Neuronal stem cell (in vitro differentiated cells): Measurements from ENCODE around the gene RBPJL.

Experiments used
- DNase-seq: peaks from one replicate; pipeline ENCODE4 v3.0.0-alpha.2; 2013; ENCODE audit warnings: low spot score
- H2AFZ ChIP-seq: one replicate; pipeline ENCODE4 v1.6.1; 2013; ENCODE audit warnings: mild to moderate bottlenecking, low read length, inconsistent platforms
- H2AK5ac ChIP-seq: 2 replicates; pipeline ENCODE4 v1.6.1; 2013; ENCODE audit warnings: low read depth, mild to moderate bottlenecking, inconsistent platforms, low read length, moderate library complexity, mixed read lengths
- H2BK120ac ChIP-seq: 2 replicates; pipeline ENCODE4 v1.6.1; 2013; ENCODE audit warnings: low read depth, mild to moderate bottlenecking, inconsistent platforms, low read length, moderate library complexity, mixed read lengths
- H2BK12ac ChIP-seq: one replicate; pipeline ENCODE4 v1.6.1; 2013; ENCODE audit warnings: low read length, inconsistent platforms
- H2BK15ac ChIP-seq: 2 replicates; pipeline ENCODE4 v1.6.1; 2013; ENCODE audit warnings: mild to moderate bottlenecking, low read length, inconsistent platforms, mixed read lengths
- H2BK5ac ChIP-seq: one replicate; pipeline ENCODE4 v1.6.1; 2013; ENCODE audit warnings: inconsistent platforms, mild to moderate bottlenecking, low read length, moderate library complexity
- H3K14ac ChIP-seq: one replicate; pipeline ENCODE4 v1.6.1; 2013; ENCODE audit warnings: low read length, inconsistent platforms
- H3K18ac ChIP-seq: 2 replicates; pipeline ENCODE4 v1.6.1; 2013; ENCODE audit warnings: low read length, inconsistent platforms
- H3K23ac ChIP-seq: 2 replicates; pipeline ENCODE4 v1.6.1; 2013; ENCODE audit warnings: low read depth, mild to moderate bottlenecking, mixed read lengths, low read length, inconsistent platforms; ENCODE audit not compliant: poor library complexity
- H3K27ac ChIP-seq: replicated peaks from 3 replicates; pipeline ENCODE4 v1.5.1; 2013; ENCODE audit warnings: low read length, inconsistent platforms
- H3K27me3 ChIP-seq, 3 experiments: 2 replicates each; pipeline ENCODE4 v1.6.1; 2013; ENCODE audit warnings: low read length in 3 of 3, mild to moderate bottlenecking in 2 of 3, inconsistent platforms in 1 of 3, low read depth in 1 of 3, mixed read lengths in 1 of 3, moderate library complexity in 1 of 3; ENCODE audit not compliant: control insufficient read depth in 3 of 3, insufficient read depth in 3 of 3
- H3K36me3 ChIP-seq, 2 donors: replicated peaks in 1 of 2; 2 replicates each; pipeline ENCODE4 v1.6.1; 2013; ENCODE audit warnings: low read length in 2 of 2; ENCODE audit not compliant: control insufficient read depth in 2 of 2, insufficient read depth in 2 of 2
- H3K4ac ChIP-seq: 2 replicates; pipeline ENCODE4 v1.6.1; 2013; ENCODE audit warnings: inconsistent platforms, mild to moderate bottlenecking, low read length, moderate library complexity
- H3K4me1 ChIP-seq, 2 donors: 1 replicate in 1 of 2; 2 replicates in 1 of 2; pipeline ENCODE4 v1.6.1; 2013; ENCODE audit warnings: low read length in 2 of 2, low read depth in 1 of 2; ENCODE audit not compliant: control insufficient read depth in 2 of 2, insufficient read depth in 1 of 2
- H3K4me2 ChIP-seq: one replicate; pipeline ENCODE4 v1.6.1; 2013; ENCODE audit warnings: mild to moderate bottlenecking, low read length, inconsistent platforms; ENCODE audit not compliant: insufficient read depth, poor library complexity, severe bottlenecking
- H3K4me3 ChIP-seq, 2 donors: 2 replicates each; pipeline ENCODE4 v1.5.1; 2013; ENCODE audit warnings: low read length in 2 of 2, mild to moderate bottlenecking in 2 of 2, inconsistent platforms in 1 of 2, moderate library complexity in 1 of 2
- H3K79me1 ChIP-seq: one replicate; pipeline ENCODE4 v1.6.1; 2013; ENCODE audit warnings: low read depth, mild to moderate bottlenecking, inconsistent platforms, low read length, moderate library complexity
- H3K9ac ChIP-seq: one replicate; pipeline ENCODE4 v1.6.1; 2013; ENCODE audit warnings: mild to moderate bottlenecking, low read depth, low read length, inconsistent platforms; ENCODE audit not compliant: poor library complexity
- H3K9me3 ChIP-seq, 2 donors: replicated peaks in 1 of 2; 2 replicates each; pipeline versions ENCODE3 to v1.6.1; 2013; ENCODE audit warnings: low read length in 2 of 2, mild to moderate bottlenecking in 2 of 2, inconsistent platforms in 1 of 2, low read depth in 1 of 2, mixed read lengths in 1 of 2, moderate library complexity in 1 of 2; ENCODE audit not compliant: control insufficient read depth in 2 of 2, insufficient read depth in 1 of 2
- H4K8ac ChIP-seq: one replicate; pipeline ENCODE4 v1.6.1; 2013; ENCODE audit warnings: low read depth, mild to moderate bottlenecking, inconsistent platforms, low read length, moderate library complexity
- H4K91ac ChIP-seq: one replicate; pipeline ENCODE4 v1.6.1; 2013; ENCODE audit warnings: low read length, low read depth, mild to moderate bottlenecking, inconsistent platforms; ENCODE audit not compliant: poor library complexity
- WGBS, 2 donors: extraction: QIAGEN DNeasy Blood & Tissue Kit; methylation state at CpG; one replicate each; pipeline ENCODE4 v1.1.7; 2013; ENCODE audit warnings: missing lambda C conversion rate in 2 of 2, mixed read lengths in 1 of 2; ENCODE audit not compliant: insufficient read length in 2 of 2, insufficient replicate concordance in 1 of 2; ENCODE audit errors: extremely low coverage in 2 of 2; 5-methylcytosine and 5-hydroxymethylcytosine counted together

Gene RBPJL

GRCh38 chr20:45330476-45330875, 23.8 kb downstream of the RBPJL start:
- Histone ChIP-seq H3K9ac (no peak overlapping the region), H4K8ac (no peak overlapping the region), H3K4me2 (no peak overlapping the region), H2BK15ac (no peak overlapping the region), H3K23ac (no peak overlapping the region), H3K18ac (no peak overlapping the region), H3K4ac (no peak overlapping the region), H3K36me3 (peaks cover 0 to 15% of the 10 kb centered on the region in 2 donors), H2AFZ (no peak overlapping the region), H2AK5ac (no peak overlapping the region), H2BK5ac (no peak overlapping the region), H3K27me3 (no peaks in the 10 kb centered on the region), H3K14ac (no peak overlapping the region), H3K9me3 (no peaks in the 10 kb centered on the region), H4K91ac (no peak overlapping the region), H2BK120ac (no peak overlapping the region), H3K4me3 (no peak overlapping the region), H3K4me1 (peaks cover 0 to 1% of the 10 kb centered on the region in 2 donors), H3K27ac (no peak overlapping the region), H3K79me1 (no peaks in the 10 kb centered on the region), H2BK12ac (no peak overlapping the region)
- no peak for DNase-seq
- no CpG with 5 or more reads among the region's 3 CpGs for WGBS, 2 donors

GRCh38 chr20:45336530-45337366, 30.1 kb downstream of the RBPJL start:
- WGBS, 2 donors = no CpG with 5 or more reads among the region's 11 CpGs
- H3K9me3 ChIP-seq = no peaks in the 10 kb centered on the region
- no peak overlapping the region for H4K91ac ChIP-seq
- H3K14ac ChIP-seq = no peak overlapping the region
- H3K18ac ChIP-seq = no peak overlapping the region
- H3K4me1 ChIP-seq = peaks cover 21 to 25% of the 10 kb centered on the region in 2 donors
- H3K23ac ChIP-seq = peak overlapping the region; percentile 35
- no peak overlapping the region for H3K4me3 ChIP-seq
- H3K79me1 ChIP-seq = no peaks in the 10 kb centered on the region
- no peak overlapping the region for H4K8ac ChIP-seq
- no peaks in the 10 kb centered on the region for H3K36me3 ChIP-seq
- no peak for DNase-seq
- no peak overlapping the region for H3K27ac ChIP-seq
- peak overlapping the region; percentile 45 for H3K9ac ChIP-seq
- no peak overlapping the region for H2AFZ ChIP-seq
- H2BK12ac ChIP-seq = no peak overlapping the region
- no peak overlapping the region for H2BK5ac ChIP-seq
- H3K27me3 ChIP-seq = no peaks in the 10 kb centered on the region
- no peak overlapping the region for H2BK120ac ChIP-seq
- H3K4ac ChIP-seq = no peak overlapping the region
- peak overlapping the region; percentile 30 for H2AK5ac ChIP-seq
- H3K4me2 ChIP-seq = no peak overlapping the region
- no peak overlapping the region for H2BK15ac ChIP-seq

DNA sequence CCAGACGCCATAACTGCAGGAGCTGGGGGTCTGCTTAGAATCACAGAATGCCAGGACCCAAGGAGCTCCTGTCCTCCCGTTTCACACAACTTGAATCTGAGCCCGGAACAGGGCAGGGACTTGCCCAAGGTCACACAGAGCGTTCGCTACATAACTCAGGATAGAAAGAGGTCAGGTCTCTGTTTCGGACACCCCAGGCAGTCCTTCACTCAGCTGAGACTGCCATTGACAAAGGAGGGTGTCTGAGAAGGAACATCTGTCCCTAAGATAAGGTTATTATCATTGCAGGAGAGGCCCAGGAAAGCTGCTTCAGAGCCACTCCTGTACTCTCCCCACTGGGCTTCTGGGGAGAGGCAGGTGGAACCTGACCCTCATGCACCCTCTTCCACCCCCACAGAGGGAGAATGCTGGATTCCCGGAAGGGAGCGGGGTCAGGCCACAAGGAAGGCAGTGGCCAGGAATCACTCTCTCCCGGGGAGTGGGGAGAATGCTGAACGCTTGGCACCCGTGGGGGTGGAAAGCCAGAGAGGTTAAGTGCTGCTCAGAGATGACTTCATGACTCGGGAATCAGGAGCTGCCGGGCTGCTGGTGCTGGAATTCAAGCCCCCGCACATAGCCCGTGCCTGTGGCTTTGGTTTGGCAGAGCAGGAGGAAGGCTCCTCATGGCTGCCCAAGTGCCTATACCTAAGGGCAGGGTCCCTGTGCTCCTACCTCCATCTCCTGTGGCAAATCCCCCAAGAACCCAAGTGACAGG, 30.9 kb downstream of the RBPJL start:
- DNase-seq = no peak
- no CpG with 5 or more reads among the region's 15 CpGs for WGBS, 2 donors

More for the DNA sequence above, 30.9 kb downstream of the RBPJL start:
- no peak overlapping the region for H2BK120ac ChIP-seq
- H4K8ac ChIP-seq = no peak overlapping the region
- H2AK5ac ChIP-seq = no peak overlapping the region
- peaks cover 29 to 33% of the 10 kb centered on the region in 2 donors for H3K4me1 ChIP-seq
- H3K9ac ChIP-seq = no peak overlapping the region
- no peak overlapping the region for H2BK12ac ChIP-seq
- H3K4ac ChIP-seq = no peak overlapping the region
- H3K9me3 ChIP-seq = no peaks in the 10 kb centered on the region
- H2AFZ ChIP-seq = peak overlapping the region; percentile 20
- H3K14ac ChIP-seq = peak overlapping the region; percentile 26
- no peak overlapping the region for H3K4me3 ChIP-seq
- no peaks in the 10 kb centered on the region for H3K79me1 ChIP-seq
- no peak overlapping the region for H4K91ac ChIP-seq
- H3K18ac ChIP-seq = no peak overlapping the region
- H3K4me2 ChIP-seq = no peak overlapping the region
- H2BK5ac ChIP-seq = no peak overlapping the region
- H3K36me3 ChIP-seq = no peaks in the 10 kb centered on the region
- H3K27me3 ChIP-seq = no peaks in the 10 kb centered on the region
- H2BK15ac ChIP-seq = no peak overlapping the region
- H3K27ac ChIP-seq = no peak overlapping the region
- H3K23ac ChIP-seq = peak overlapping the region; percentile 66
